Endothelial cell (in vitro differentiated cells): ENCODE results near the gene UNC79. TPM values are rescaled to one million over a fixed set of nuclear protein-coding genes. Genes with fewer than 3 reads are reported as not detected.
"Not testable (repeated sequence)": the region's sequence is repeated elsewhere in the genome, so short reads cannot be mapped to it uniquely, and the experiment has no call there.

Source experiments
- DNase-seq: peaks from one replicate; pipeline ENCODE4 v3.0.0; 2021; ENCODE audit warnings: low spot score
- H3K27ac Mint-ChIP-seq: one replicate; pipeline ENCODE4 v1.8.0; 2021; ENCODE audit warnings: mixed read lengths, inconsistent platforms; ENCODE audit not compliant: unreplicated experiment
- H3K27me3 Mint-ChIP-seq: one replicate; pipeline ENCODE4 v1.8.0; 2021; ENCODE audit warnings: mild to moderate bottlenecking, moderate library complexity, mixed read lengths, inconsistent platforms; ENCODE audit not compliant: unreplicated experiment
- H3K36me3 Mint-ChIP-seq: one replicate; pipeline ENCODE4 v1.8.0; 2021; ENCODE audit warnings: mild to moderate bottlenecking, low read depth, mixed read lengths, inconsistent platforms; ENCODE audit not compliant: unreplicated experiment
- H3K4me1 Mint-ChIP-seq: one replicate; pipeline ENCODE4 v1.8.0; 2021; ENCODE audit warnings: mild to moderate bottlenecking, mixed read lengths, inconsistent platforms; ENCODE audit not compliant: unreplicated experiment
- H3K4me3 Mint-ChIP-seq: one replicate; pipeline ENCODE4 v1.8.0; 2021; ENCODE audit warnings: mild to moderate bottlenecking, mixed read lengths, inconsistent platforms; ENCODE audit not compliant: unreplicated experiment
- H3K9me3 Mint-ChIP-seq: one replicate; pipeline ENCODE4 v1.8.0; 2021; ENCODE audit warnings: mixed read lengths, inconsistent platforms; ENCODE audit not compliant: unreplicated experiment
- CTCF ChIP-seq: fragments of 200-600 bp; sonication (generic); IDR thresholded peaks from one replicate; pipeline ENCODE4 v1.5.0; 2021; ENCODE audit warnings: antibody characterized with exemption; ENCODE audit not compliant: unreplicated experiment
- total RNA-seq: library from RNA; stranded (reverse); fragmentation: NEBNext Ultra II Directional; extraction: Animal tissue kit (Norgen Biotek cat#: 25700); gene quantifications from one replicate; pipeline ENCODE4 v1.2.1, GENCODE V29; 2021; ENCODE audit not compliant: unreplicated experiment

Gene UNC79
- total RNA-seq, 1 donor from 2014 or later, result 0.69 TPM

GRCh38 chr14:93511001-93511400 lies 80.3 kb downstream of the UNC79 start:
- Mint-ChIP-seq H3K36me3 (peaks cover 4% of the 10 kb centered on the region), H3K27me3 (peaks cover 2% of the 10 kb centered on the region), H3K4me1 (no peaks in the 10 kb centered on the region), H3K27ac (no peak overlapping the region), H3K4me3 (no peak overlapping the region), H3K9me3 (no peaks in the 10 kb centered on the region)
- no peak for DNase-seq
- no peak for TF ChIP-seq CTCF

GRCh38 chr14:93520053-93520607 lies 89.4 kb downstream of the UNC79 start:
- Mint-ChIP-seq H3K9me3 (peaks cover 6% of the 10 kb centered on the region), H3K4me3 (no peak overlapping the region), H3K36me3 (no peaks in the 10 kb centered on the region), H3K4me1 (no peaks in the 10 kb centered on the region), H3K27me3 (no peaks in the 10 kb centered on the region), H3K27ac (no peak overlapping the region)
- DNase-seq, result no peak
- no peak for TF ChIP-seq CTCF

GRCh38 chr14:93522221-93522620 lies 91.5 kb downstream of the UNC79 start:
- no peak overlapping the region for H3K4me3 Mint-ChIP-seq
- no peaks in the 10 kb centered on the region for H3K36me3 Mint-ChIP-seq
- no peaks in the 10 kb centered on the region for H3K27me3 Mint-ChIP-seq
- DNase-seq, result no peak
- no peak for TF ChIP-seq CTCF
- H3K9me3 Mint-ChIP-seq, result peaks cover 6% of the 10 kb centered on the region
- H3K4me1 Mint-ChIP-seq, result no peaks in the 10 kb centered on the region
- no peak overlapping the region for H3K27ac Mint-ChIP-seq

- not testable (repeated sequence) for H3K9me3 Mint-ChIP-seq, DNase-seq, H3K27ac Mint-ChIP-seq, H3K4me1 Mint-ChIP-seq, H3K27me3 Mint-ChIP-seq, H3K4me3 Mint-ChIP-seq, H3K36me3 Mint-ChIP-seq
Observed at GRCh38 chr14:93525216-93525615, 94.5 kb downstream of the UNC79 start.

GRCh38 chr14:93525696-93526451 lies 95.1 kb downstream of the UNC79 start:
- Mint-ChIP-seq H3K4me1 (no peaks in the 10 kb centered on the region), H3K27ac (no peak overlapping the region), H3K4me3 (no peak overlapping the region), H3K36me3 (no peaks in the 10 kb centered on the region), H3K27me3 (no peaks in the 10 kb centered on the region), H3K9me3 (peaks cover 6% of the 10 kb centered on the region)
- TF ChIP-seq CTCF, result no peak
- no peak for DNase-seq
